NOMO-1 treated with dmso at 0.1 percent for 144 hours (cell line): ENCODE results near the gene FPGS.
A peak's percentile ranks its signal among the peaks of the same experiment; 100 is the strongest.

Experiments used
- DNase-seq: peaks from one replicate; lab custom pipeline; 2025; ENCODE audit not compliant: unreplicated experiment; lab: John Stamatoyannopoulos, UW

Gene FPGS

GRCh38 chr9:127770905-127771569, 31.6 kb upstream of the FPGS start:
- peak; percentile 98 for DNase-seq

DNA sequence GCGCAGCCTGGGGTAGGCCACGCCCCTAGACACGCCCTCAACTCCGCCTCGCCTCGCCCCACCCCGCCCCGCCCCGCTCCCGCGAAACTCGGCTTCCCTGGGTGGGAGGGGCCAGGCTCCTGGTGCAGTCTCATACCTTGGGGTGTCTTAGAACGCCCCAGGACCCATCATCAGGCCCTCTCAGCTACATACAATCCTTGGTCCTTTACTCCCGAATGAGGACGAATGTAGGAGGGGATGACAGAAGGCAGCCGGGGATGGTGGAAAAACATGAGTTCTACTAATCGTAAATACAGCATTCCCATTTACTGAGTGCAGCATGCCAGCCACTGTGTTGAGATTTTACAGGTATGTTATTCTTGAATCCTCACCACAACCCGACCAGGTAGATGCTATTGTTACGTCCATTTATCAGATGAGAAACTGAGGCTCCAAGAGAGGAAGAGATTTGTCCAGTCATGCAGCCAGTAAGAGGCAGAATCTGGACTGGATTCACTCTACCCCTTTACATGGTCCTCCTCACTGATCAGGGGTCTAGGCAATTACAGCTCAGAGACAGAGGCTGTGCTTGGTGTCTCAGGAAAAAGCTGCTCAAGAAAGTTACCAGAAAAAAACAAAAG, 31.0 kb upstream of the FPGS start:
- DNase-seq, result no peak

DNA sequence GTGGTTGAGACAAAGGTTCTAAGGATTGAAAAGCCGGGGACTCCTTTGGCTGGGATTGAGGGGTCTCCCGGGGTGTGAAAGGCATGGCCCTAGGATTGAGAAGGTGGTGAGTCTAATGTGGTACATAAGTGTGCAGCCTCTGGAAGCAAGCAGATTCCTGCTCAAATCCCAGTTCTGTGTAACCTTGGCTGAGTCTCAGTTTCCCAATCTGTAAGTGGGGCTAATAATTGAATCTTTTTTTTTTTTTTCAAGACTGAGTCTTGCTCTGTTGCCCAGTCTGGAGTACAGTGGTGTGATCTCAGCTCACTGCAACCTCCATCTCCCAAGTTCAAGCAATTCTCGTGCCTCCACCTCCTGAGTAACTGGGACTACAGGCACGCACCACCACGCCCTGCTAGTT, 30.1 kb upstream of the FPGS start:
- no peak for DNase-seq

DNA sequence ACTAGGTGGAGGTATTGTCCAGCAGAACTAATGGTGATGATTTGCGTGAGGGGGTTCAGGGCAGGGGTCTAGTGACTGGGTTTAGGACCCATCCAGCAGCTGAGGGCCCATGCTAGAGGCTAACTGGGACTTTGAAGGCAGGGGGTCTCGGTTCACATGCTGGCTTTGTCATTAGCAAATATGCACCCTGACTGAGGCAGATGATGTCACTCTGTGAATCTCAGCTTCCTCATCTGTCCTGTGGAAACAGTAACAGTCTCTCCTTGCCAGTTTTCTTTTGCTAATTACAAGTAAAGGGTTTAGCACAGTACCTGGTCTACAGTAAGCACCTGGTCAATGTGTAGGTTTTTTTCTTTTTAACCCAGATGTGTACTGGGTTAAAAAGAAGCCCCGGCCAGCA, 29.4 kb upstream of the FPGS start:
- no peak for DNase-seq

DNA sequence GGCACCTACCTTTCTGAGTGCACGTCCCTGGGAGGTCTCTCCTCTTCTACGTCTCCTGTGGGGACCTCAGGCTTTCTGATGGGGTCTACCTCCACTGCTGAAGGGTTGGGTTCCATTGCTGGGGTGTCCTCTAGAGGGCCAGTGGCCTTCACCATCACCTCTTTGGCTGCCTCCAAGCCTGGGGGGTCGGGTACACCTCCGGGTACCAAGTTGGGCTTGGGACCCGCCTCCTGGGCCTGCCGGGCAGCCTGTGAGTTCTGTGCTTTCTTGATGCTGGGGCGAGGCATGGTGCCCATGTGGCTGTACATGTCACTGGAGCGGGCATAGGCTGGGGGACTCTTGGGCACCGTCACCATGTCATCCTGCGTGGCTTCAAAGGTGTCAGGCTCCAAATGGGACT, 28.7 kb upstream of the FPGS start:
- no peak for DNase-seq

DNA sequence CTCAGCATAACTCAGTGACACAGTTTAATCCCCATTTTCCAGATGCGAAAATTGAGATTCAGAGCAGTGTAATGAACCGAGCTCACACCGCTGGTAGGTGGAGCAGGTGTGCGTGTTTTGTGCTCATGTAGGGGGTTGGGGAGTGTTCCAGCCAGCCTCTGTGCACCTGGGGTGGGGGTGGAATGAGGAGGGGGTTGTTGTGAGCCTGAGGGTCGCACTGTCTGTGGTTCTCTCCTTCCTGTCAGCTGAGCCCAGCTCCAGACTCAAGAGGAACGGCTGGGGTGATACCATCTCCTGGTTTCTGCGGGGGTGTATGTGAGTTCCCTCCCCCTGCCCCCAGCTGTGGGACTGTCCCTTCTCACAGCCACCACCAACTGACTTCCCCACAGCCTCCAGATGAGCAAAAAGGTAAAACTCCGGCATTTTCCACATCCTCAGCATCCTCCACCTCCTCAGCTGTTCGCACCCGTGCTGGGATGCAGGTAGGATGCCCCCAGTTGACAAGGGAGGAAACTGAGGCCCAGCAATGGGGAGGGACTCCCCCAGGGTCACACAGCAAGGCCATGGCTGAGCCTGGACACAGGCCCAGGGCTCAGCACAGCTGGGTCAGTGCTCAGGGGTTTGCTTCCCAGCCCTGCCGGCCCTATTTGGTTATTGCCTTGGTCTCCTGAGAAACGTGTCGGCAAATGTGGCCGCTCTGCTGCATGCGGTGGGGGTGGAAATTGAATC, 26.3 kb upstream of the FPGS start:
- DNase-seq, result peak; percentile 66

DNA sequence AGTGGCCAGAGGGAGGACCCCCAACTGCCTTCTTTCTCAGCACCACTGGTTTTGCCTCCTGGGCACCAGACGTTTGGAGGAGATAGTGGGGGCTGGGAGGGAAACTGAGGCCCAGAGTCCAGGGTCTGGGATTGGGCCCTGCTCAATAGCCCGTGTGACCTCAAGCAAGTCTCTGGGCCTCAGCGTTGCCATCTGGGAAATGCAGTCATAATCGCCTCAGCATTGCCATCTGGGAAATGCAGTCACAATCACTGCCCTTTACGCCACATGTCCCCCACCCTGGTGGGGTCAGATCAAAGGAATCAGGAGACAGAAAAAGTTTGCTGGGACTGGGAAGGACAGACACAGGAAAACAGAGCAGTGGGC, 25.8 kb upstream of the FPGS start:
- DNase-seq, result no peak

- no peak for DNase-seq
Observed at GRCh38 chr9:127777368-127777980, 25.2 kb upstream of the FPGS start.

DNA sequence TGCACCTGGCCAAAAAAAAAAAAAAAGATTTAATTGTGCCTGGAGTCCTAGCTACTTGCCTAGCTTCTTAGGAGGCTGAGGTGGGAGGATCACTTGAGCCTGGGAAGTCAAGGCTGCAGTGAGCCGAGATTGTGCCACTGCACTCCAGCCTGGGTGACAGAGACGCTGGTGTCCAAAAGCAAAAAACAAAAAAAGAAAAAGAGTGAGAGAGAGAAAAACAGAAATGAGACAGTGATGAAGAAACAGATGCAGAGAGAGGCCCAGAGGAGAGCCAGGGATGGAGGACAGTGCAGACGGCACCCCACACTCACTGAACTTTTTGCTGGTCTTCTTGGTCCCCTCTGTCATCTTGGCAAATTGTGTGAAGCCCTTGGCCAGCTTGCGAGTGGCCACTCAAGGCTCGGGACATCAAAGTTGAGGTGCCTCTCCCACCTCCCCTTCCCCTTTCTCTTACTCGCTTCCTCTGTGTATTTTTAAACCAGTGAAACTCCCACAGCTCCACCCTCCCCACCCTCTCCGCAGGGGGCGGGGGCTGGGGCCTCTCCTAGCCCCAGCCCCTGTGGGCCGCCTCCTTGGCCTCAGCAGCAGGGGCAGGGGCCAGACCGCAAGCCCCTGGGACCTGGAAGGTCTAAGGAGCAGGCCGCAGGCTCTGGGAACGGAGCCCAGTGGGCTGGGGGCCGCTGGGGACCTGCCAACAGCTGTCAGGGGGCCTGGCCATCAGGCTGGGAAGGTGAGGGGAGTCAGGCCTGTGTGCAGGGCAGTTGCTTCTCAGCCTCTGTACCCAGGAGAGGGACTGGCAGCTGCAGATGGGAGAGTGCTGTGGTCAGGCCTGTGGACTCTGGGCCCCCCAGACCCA, 24.2 kb upstream of the FPGS start, which contains the start of gene SH2D3C:
Gene SH2D3C (minus strand): TSS at position 387 of the 856 bp plus-strand sequence. CDS start 39 bp downstream, at position 348.
- DNase-seq, result peak; percentile 78

DNA sequence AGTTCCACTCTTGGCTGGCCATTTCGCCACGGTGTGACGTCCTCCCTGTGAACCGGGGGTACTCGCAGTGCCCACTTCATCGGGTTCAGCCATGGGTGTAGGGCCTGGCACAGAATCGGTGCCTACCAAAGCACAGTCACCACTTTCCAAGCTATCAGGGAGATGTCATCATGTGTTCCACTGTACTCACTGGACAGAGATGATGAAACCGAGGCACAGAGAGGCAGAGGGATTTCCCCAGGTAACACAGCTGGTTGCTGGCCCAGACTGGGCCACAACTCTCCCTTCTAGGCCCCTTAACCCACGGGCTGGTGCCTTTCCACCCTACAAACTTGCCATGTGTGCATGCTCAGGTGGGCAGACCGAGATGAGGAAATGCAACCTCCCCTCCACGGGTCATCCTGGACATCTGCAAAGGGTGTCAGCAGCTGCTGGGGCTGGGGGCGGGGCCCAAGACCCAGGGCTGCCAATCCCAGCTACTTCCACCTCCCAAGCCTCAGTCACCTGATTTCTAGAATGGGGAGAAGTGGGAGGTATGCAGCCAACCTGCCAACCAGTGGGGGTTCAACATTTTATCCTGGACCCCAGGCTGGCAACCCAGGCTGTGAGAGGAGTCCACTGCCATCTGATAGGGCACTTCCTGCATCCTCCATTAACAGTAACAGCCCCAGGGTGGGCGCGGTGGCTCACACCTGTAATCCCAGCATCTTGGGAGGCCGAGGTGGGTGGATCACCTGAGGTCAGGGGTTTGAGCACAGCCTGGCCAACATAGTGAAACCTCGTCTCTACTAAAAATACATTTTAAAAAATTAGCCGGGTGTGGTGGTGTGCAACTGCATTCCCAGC, 23.3 kb upstream of the FPGS start:
- DNase-seq, result peak; percentile 57

DNA sequence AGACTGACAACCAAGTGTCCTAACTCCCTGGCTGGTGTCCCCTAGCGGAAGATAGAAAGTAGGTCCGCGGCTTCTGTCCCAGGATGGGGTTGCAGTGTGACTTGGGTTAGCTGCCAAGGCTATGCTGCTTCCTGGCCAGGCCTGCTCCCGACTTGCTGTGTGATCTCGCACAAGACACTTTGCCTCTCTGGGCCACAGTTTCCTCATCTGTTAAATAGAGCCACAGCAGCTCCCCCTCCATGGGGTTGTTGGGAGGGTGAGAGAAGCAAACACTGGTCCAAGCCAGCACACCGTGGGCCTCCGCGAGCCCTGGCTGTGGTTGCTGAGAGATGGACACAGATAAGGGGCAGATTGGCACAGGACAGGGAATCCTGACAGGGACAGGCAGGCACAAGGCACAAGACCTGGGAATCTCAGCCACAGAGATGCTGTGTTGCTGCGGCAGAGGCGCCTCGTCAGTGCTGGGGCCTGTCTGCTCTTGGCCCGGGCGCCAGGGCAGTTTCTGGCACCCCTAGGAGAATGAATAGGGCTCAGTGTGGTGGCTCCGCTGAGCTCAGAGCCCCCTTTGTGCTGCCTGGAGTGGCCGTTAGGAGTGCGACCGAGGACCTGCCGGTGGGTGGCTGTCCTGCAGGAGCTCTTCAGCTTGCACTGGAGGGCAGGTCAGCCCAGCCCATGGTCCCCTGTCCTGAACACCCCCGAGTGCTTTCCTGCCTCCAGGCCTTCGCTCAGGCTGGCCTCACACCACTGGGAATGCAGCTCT, 22.4 kb upstream of the FPGS start:
- DNase-seq, result no peak

GRCh38 chr9:127780909-127781308, 21.8 kb upstream of the FPGS start:
- peak; percentile 31 for DNase-seq

DNA sequence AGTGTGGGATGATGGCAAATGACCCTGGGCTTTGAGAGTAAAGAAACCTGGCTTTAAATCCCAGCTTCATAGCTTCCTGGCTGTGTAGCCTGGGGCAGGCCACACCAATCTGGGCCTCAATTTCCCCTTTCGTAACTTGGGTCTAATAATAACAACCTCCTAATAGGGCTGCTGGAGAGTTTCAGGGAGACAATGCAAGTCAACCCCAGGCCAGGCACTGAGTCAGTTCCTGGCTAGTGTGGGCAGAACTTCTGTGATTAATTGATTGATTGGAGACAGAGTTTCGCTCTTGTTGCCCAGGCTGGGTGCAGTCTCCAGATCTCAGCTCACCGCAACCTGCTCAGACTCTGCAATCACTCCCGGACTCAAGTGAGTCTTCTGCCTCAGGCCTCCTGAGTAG, 20.9 kb upstream of the FPGS start:
- no peak for DNase-seq

DNA sequence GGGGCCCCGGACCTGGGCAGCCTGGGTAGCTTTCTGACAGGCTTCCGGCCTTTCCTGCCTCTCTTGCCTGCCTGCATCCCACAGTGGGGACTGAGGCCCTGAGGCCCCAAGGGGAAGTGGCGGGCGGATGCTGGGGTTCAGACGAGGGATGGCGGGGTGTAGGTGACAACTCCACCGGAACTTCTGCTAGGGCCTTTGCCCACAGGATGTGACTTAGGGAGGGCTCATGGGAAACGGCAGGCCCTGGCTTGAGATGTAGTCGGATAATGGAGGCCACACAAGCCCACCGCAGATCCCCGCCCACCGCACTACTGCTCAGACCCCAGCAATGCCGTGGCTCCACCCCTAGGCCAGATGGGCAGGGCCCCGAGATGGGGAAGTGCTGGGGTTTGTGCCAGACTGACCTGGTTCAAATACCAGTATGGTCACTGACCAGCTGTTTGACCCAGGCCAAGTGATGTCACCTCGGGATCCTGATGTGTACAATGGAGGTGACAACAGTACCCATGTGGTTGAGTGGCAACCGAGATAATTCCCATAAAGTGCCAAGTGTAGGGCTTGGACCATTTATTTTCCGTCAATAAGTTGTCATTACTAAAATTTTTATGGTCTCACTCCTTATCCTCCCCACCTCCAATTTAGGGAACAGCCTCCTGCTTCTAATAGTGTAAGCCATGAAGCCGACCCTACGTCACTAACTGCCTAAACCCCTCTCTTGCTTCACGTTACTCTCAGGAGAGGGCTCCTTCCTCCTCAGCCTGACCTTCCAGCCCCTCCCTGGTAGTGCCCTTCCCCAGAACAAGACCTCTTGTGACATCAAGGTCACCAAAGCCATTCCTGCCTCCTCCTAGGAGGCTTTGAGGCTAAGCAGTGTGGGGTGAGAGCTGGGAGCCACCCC, 19.3 kb upstream of the FPGS start:
- peak; percentile 97 for DNase-seq

GRCh38 chr9:127785023-127785932, 17.4 kb upstream of the FPGS start:
- DNase-seq, result peak; percentile 84

DNA sequence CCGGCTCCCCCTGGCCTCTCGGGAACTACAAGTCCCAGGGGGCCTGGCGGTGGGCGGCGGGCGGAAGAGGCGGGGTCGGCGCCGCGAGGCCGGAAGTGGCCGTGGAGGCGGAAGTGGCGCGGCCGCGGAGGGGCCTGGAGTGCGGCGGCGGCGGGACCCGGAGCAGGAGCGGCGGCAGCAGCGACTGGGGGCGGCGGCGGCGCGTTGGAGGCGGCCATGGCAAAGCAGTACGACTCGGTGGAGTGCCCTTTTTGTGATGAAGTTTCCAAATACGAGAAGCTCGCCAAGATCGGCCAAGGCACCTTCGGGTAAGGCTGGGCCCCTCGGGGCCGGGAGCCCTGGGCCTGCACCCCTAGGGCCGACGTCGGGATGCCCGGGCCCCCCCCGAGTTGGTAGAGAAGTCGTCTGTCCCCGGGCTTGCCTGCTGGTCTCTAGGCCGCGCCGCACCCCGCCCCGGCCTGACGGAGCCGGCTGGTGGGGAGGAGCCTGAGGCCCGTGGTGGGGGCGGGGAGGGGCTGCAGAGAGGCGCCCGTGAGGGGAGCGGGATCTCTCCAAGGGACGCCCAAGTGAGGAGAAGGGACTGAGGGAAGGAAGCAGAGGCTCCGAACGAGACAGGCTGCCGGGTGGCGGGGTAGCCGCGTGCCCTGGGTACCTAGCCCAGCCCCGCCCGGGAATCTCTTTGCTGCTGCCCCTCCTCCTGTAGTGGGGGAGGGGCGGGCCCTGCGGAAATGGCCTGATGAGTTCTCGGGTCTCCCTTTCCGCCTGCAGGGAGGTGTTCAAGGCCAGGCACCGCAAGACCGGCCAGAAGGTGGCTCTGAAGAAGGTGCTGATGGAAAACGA, 16.5 kb upstream of the FPGS start, which contains the start of gene CDK9:
Gene CDK9 (plus strand): TSS at position 102 of the 840 bp plus-strand sequence. CDS start 115 bp downstream, at position 217.
- peak; percentile 78 for DNase-seq
